GM12801 (cell line): ENCODE results near the gene SPRYD4.

ENCODE experiments used
- CTCF ChIP-seq: IDR thresholded peaks from one replicate; pipeline ENCODE4 v1.5.1; 2011; ENCODE audit warnings: control low read depth; ENCODE audit not compliant: insufficient read length; ENCODE audit errors: extremely low read depth

The SPRYD4 gene

GRCh38 chr12:56437430-56438176 lies 30.8 kb upstream of the SPRYD4 start:
- no peak for TF ChIP-seq CTCF

- TF ChIP-seq CTCF: no peak
These were observed 19.3 kb upstream of the SPRYD4 start, which contains the start of gene TIMELESS for GRCh38 chr12:56448860-56449621. Gene TIMELESS (minus strand): TSS chr12:56449426. CDS start chr12:56434170, 15,256 bp downstream.

GRCh38 chr12:56449622-56449984 lies 18.8 kb upstream of the SPRYD4 start:
- TF ChIP-seq CTCF: no peak

- no peak for TF ChIP-seq CTCF
These were observed 18.1 kb upstream of the SPRYD4 start for GRCh38 chr12:56450241-56450640.

GRCh38 chr12:56451147-56451546 lies 17.2 kb upstream of the SPRYD4 start:
- no peak for TF ChIP-seq CTCF

- TF ChIP-seq CTCF: no peak
These were observed 13.8 kb upstream of the SPRYD4 start, which contains the start of gene MIP for GRCh38 chr12:56454557-56454956. Gene MIP (minus strand): TSS chr12:56454657. CDS start chr12:56454613, 44 bp downstream.

- TF ChIP-seq CTCF: no peak
These were observed 10.6 kb upstream of the SPRYD4 start for GRCh38 chr12:56457817-56458216.
